ENCODE data around the gene MRPL33.
A peak's percentile ranks its signal among the peaks of the same experiment; 100 is the strongest.

The MRPL33 gene

DNA sequence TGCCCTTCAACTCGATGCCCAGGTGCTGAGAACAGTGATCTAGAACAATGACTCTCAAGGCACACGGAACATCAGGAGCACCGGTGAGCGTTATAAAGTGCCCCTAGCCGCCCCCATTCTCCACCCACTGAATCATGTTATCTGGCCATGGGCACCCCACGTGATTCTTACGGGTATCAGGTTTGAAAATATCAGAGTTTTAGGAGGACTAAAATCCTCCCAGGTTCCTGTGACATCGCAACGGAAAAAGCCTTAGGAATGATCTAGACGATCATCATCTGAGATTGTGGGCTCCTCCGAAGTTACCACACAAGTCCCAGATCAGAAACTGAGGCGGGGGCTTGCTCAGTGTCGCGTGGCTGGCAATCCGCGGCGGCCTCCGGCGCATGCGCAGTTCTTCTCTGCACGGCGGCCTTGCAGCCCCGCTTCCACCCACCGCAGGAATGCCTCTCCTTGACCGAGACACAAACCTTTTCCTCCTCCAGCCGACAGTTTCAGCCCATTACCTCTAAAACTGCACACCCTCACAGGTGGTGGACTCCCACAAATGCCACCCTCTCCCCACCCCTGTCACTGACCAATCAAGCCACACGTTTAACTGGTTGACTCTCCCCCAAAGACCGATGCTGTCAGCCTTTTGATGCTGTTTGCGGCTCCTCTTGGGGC lies 5.8 kb upstream of the MRPL33 start:
- peak overlapping the region; percentile 31 for H3K4me3 ChIP-seq (ENCODE audit: low read depth, low read length)
- TF ChIP-seq, protein P1, sequence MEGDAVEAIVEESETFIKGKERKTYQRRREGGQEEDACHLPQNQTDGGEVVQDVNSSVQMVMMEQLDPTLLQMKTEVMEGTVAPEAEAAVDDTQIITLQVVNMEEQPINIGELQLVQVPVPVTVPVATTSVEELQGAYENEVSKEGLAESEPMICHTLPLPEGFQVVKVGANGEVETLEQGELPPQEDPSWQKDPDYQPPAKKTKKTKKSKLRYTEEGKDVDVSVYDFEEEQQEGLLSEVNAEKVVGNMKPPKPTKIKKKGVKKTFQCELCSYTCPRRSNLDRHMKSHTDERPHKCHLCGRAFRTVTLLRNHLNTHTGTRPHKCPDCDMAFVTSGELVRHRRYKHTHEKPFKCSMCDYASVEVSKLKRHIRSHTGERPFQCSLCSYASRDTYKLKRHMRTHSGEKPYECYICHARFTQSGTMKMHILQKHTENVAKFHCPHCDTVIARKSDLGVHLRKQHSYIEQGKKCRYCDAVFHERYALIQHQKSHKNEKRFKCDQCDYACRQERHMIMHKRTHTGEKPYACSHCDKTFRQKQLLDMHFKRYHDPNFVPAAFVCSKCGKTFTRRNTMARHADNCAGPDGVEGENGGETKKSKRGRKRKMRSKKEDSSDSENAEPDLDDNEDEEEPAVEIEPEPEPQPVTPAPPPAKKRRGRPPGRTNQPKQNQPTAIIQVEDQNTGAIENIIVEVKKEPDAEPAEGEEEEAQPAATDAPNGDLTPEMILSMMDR (conservative IDR thresholded peaks at IDR 0.05; ENCODE audit: low read depth, low read length), result no peak
- peak; percentile 66 for DNase-seq (ENCODE audit: low read depth)

DNA sequence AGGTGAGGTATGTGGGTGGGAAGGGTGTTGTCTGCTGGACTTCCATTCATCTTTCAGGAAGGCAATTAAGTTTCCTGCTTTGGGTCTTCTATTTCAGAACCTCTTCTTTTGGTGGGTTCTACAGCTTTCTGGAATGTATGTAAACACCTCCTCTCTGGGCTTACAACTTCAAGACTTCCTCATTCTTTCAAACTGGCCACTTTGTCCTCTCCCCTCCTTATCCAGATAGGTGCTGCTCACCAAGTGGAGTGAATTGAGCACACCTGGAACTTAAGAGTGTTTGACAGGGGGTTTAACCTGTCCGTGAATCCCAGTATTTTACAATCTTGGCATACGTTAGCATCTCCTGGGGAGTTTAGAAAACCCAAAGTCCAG lies 5.2 kb upstream of the MRPL33 start:
- H3K4me3 ChIP-seq (ENCODE audit: low read depth, low read length), result no peak overlapping the region
- TF ChIP-seq, protein P1 (conservative IDR thresholded peaks at IDR 0.05; ENCODE audit: low read depth, low read length), result no peak
- DNase-seq (ENCODE audit: low read depth), result no peak

DNA sequence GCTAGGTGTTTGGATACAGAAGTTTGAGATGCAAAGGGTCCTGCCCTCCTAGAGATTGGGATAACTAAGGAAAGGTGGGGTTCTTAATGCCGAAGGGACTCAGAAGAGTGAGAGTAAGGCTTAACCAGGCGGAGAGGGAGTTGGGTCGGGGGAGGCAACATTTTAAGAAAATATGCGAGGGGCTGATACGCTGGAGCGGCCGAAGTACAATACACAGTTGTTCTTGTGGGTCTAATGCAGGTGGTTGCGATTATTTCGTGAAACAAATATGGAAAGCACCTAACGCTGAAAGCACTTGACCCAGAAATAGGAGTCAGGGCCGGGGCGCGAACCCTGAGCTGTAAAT lies 344 bp upstream of the MRPL33 start:
- DNase-seq (ENCODE audit: low read depth), result no peak
- TF ChIP-seq, protein P1 (conservative IDR thresholded peaks at IDR 0.05; ENCODE audit: low read depth, low read length), result no peak
- peak overlapping the region; percentile 99 for H3K4me3 ChIP-seq (ENCODE audit: low read depth, low read length)

DNA sequence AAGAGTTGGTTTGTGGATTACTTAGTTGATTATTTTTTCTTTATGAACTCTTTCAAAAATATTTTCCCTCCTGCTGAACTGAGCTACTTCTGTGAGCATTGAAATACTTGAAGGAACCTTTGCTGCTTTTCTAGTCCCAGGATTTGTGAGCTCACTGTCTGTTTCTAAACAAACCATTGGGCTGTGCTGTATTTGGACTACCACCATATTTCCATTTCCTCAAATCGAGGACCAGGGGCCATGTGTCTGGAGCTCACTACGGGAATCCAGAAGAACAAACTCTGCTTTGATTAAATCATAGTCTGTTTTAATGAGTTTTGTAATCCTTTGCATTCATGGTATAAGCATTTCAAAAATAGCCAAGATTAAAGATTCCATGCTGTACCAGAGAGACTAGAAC lies 1.3 kb downstream of the MRPL33 start:
- peak; percentile 23 for DNase-seq (ENCODE audit: low read depth)
- TF ChIP-seq, protein P1 (conservative IDR thresholded peaks at IDR 0.05; ENCODE audit: low read depth, low read length), result no peak
- H3K4me3 ChIP-seq (ENCODE audit: low read depth, low read length), result peak overlapping the region; percentile 99

DNA sequence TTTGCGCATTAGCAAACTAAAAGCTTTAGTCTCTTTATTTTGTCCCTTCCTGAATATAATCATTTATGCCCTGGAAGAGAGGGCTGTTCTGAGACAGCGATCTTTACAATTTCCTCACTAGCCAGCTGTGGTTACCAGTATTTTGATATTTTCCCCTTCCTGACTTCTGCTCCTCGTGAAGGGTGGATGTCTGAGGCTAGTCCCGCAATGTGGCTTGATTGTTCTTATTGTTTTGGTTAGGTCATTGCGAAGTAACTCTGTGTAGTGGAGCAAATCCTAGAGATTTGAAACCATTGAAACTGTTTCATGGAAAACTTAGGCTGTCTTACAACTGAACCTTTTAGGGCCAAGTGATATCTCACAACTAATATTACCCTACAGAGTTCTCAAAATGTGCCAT lies 2.4 kb downstream of the MRPL33 start:
- no peak overlapping the region for H3K4me3 ChIP-seq (ENCODE audit: low read depth, low read length)
- TF ChIP-seq, protein P1 (conservative IDR thresholded peaks at IDR 0.05; ENCODE audit: low read depth, low read length), result no peak

DNA sequence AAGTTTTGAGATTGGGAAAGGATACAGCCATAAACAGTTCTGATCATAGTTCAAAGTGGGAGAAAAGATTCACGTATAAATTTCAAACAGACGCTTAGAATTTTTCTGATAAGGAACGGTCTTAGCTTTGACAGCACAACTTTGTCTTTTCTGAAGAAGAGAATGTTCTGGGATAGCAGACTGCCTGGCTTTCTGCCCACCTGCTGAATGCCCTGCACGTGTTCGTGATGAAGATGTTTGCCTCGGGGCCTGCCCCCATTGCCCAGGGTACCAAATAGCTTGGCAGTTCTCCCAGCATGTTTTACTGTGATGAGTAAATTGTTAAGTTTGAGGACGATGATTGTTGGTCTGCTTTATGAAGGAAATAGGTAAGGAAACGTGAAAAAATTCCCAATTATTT lies 4.6 kb downstream of the MRPL33 start:
- H3K4me3 ChIP-seq (ENCODE audit: low read depth, low read length), result no peak overlapping the region
- peak; percentile 37 for DNase-seq (ENCODE audit: low read depth)
- TF ChIP-seq, protein P1 (conservative IDR thresholded peaks at IDR 0.05; ENCODE audit: low read depth, low read length), result no peak

More for the DNA sequence above, 2.4 kb downstream of the MRPL33 start:
- no peak for DNase-seq (ENCODE audit: low read depth)

DNA sequence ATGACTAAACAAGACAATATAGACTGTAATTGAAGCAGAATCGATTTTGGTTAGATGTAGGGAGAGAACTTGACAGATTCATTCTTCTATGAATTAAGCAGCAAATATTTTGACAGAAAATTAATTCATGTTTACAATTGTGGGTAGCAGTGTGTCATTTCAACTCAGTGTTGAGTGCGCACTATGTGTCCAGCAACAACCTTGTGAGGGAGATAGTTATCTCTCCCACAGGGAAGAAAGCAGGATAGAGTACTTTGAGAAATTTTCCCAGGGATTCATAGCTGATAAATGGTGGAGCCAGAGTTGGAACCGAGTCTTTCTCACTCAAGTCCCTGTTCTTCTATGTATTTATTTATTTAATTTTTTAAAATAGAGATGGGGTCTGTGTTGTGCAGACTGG lies 5.2 kb downstream of the MRPL33 start:
- TF ChIP-seq, protein P1 (conservative IDR thresholded peaks at IDR 0.05; ENCODE audit: low read depth, low read length), result no peak
- H3K4me3 ChIP-seq (ENCODE audit: low read depth, low read length), result no peak overlapping the region
- no peak for DNase-seq (ENCODE audit: low read depth)

Data from choroid plexus epithelial cell (primary cell).